Measurements from ENCODE around the gene LETM1. TPM values are rescaled to one million over a fixed set of nuclear protein-coding genes. Genes with fewer than 3 reads are reported as not detected.

Gene LETM1
- total RNA-seq, 1 experiment from 2014 or later: 67.3 TPM

DNA sequence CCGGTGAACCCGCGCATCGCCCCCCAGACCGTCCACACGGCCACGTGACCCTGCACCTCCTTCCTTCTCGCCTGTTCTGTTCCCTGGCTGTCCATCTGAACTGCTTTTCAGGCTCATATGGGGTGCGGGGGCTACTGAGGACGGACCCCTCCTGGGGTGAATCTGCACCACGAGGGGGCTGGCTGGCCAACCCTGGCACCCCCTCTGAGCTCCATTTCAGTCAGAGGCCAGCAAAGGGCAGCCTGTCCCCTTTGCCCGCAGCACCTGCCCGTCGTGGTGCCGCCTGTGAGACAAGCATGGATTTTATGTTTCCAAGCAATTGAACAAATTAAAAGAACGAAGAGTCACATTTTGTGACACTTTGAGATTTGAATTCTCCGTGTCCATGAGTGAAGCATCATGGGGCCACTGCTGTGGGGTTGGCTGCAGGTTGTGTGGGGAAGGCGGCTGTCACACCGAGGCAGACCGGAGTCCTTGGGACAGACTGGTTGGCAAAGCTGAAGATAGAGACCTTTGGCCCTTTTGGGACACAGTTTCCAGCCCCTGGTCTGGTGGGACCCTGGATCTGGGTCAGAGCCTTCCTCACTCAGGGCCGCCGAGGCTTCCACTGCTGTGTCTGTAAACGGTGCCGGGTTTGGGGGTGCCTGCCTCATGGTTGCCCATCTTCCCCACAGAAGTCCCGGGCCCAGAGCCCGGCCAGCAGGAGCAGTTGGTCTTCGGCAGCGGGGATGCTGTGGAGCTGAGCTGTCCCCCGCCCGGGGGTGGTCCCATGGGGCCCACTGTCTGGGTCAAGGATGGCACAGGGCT, 57.2 kb downstream of the LETM1 start:
- Histone ChIP-seq H3K4me3 (replicated peaks in 1 of 2; ENCODE audit: low read depth in 1 of 2, low read length in 2 of 2) (no peak overlapping the region), H3K4me1 (ENCODE audit: control insufficient read depth in 1 of 2, insufficient read depth in 2 of 2, low read length in 2 of 2) (peaks cover 6 to 14% of the 10 kb centered on the region in 2 experiments; a peak in 3 of 4 replicates), H3K9ac (ENCODE audit: low read length) (no peak overlapping the region), H3K79me2 (ENCODE audit: insufficient read depth, low read length) (peaks cover 15% of the 10 kb centered on the region; the same call in 1 of the 2 replicates), H3K36me3 (ENCODE audit: control insufficient read depth in 1 of 2, insufficient read depth in 2 of 2, low read length in 2 of 2) (peaks cover 0 to 4% of the 10 kb centered on the region in 2 experiments; a peak in 1 of 4 replicates), H4K20me1 (ENCODE audit: insufficient read depth) (no peaks in the 10 kb centered on the region), H2AFZ (ENCODE audit: low read depth, low read length, poor library complexity, severe bottlenecking) (no peak overlapping the region), H3K9me2 (ENCODE audit: insufficient read depth) (no peaks in the 10 kb centered on the region), H3K4me2 (ENCODE audit: low read length) (no peak overlapping the region), H3K27me3 (ENCODE audit: insufficient read depth, low read length) (no peaks in the 10 kb centered on the region), H3K9me3 (ENCODE audit: control insufficient read depth in 1 of 2, insufficient read depth in 1 of 2, low read depth in 1 of 2, low read length in 2 of 2) (no peaks in the 10 kb centered on the region), H3K27ac (ENCODE audit: low read depth, low read length) (no peak overlapping the region)
- ATAC-seq (no peak), DNase-seq (ENCODE audit: low read depth, low spot score) (no peak)
- TF ChIP-seq FOSL1 (IDR thresholded peaks at IDR 0.05; ENCODE audit: low read depth): no peak
- TF ChIP-seq YY1 (IDR thresholded peaks at IDR 0.05; ENCODE audit: extremely low read depth, insufficient replicate concordance, low read depth, low read length): no peak
- TF ChIP-seq CBX3 (IDR thresholded peaks at IDR 0.05; ENCODE audit: low read depth): no peak
- TF ChIP-seq, protein P1, sequence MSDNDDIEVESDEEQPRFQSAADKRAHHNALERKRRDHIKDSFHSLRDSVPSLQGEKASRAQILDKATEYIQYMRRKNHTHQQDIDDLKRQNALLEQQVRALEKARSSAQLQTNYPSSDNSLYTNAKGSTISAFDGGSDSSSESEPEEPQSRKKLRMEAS (IDR thresholded peaks at IDR 0.05): no peak
- RAD21 ChIA-PET (ENCODE audit: low non-redundant PET in 1 of 2, low total read pairs in 2 of 2, uncharacterized antibody in 2 of 2, unreplicated experiment in 2 of 2): no interaction called here
- CTCF ChIA-PET: no interaction called here
- POLR2A ChIA-PET: no interaction called here
- intact Hi-C loops (cut with micrococcal nuclease): no loop called here
- BruUV-seq (replicated peaks): no TSS peak

DNA sequence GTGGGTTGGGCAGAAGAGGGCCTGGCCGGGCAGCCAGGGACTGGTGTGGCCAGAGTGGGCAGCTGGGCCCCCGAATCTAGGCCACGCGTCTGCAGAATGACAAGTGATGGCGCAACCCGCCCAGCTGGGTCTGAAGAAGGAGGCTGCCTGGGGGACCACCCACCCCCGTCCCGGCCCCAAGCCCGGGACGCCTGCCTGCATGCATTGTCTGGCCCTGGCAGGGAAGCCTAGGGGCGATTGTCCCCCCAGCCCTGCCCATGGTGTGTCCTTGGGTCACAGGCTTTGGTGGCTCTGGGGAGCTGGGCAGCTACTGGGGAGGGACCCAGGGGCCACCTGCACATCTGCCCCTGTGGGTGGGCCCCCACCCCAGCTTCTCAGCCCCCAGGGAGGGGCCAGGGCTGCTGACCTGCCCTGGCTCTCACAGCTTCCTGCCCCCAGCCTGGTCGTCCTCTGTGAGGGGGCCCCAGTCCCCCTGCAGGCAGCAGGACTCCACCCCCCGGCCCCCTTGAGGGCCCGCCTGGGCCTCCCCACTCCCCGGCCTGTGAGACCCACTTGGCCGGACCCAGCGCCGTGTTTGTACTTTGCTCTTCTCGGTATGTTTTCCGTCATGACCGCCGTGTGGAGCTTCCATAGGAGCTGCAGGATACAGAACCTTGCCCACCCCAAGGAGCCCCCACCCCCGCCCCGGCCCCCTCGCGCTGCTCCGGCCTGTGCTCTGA, 57.9 kb downstream of the LETM1 start:
- ChIA-PET POLR2A (no interaction called here), CTCF (no interaction called here), RAD21 (ENCODE audit: low non-redundant PET in 1 of 2, low total read pairs in 2 of 2, uncharacterized antibody in 2 of 2, unreplicated experiment in 2 of 2) (no interaction called here)
- peaks cover 15% of the 10 kb centered on the region; the same call in 1 of the 2 replicates for H3K79me2 ChIP-seq (ENCODE audit: insufficient read depth, low read length)
- no peaks in the 10 kb centered on the region for H3K9me2 ChIP-seq (ENCODE audit: insufficient read depth)
- no peak overlapping the region for H2AFZ ChIP-seq (ENCODE audit: low read depth, low read length, poor library complexity, severe bottlenecking)
- intact Hi-C loops (cut with micrococcal nuclease): no loop called here
- DNase-seq (ENCODE audit: low read depth, low spot score) (no peak), ATAC-seq (no peak)
- no peak overlapping the region; the same call in 1 of the 2 replicates for H3K27ac ChIP-seq (ENCODE audit: low read depth, low read length)
- H3K36me3 ChIP-seq (ENCODE audit: control insufficient read depth in 1 of 2, insufficient read depth in 2 of 2, low read length in 2 of 2): peaks cover 0 to 4% of the 10 kb centered on the region in 2 experiments; a peak in 1 of 4 replicates
- no peak overlapping the region for H3K9ac ChIP-seq (ENCODE audit: low read length)
- H3K27me3 ChIP-seq (ENCODE audit: insufficient read depth, low read length): no peaks in the 10 kb centered on the region
- no peak overlapping the region for H3K4me3 ChIP-seq (replicated peaks in 1 of 2; ENCODE audit: low read depth in 1 of 2, low read length in 2 of 2)
- no TSS peak for BruUV-seq (replicated peaks)
- H3K9me3 ChIP-seq (ENCODE audit: control insufficient read depth in 1 of 2, insufficient read depth in 1 of 2, low read depth in 1 of 2, low read length in 2 of 2): no peaks in the 10 kb centered on the region
- no peak overlapping the region for H3K4me2 ChIP-seq (ENCODE audit: low read length)
- H3K4me1 ChIP-seq (ENCODE audit: control insufficient read depth in 1 of 2, insufficient read depth in 2 of 2, low read length in 2 of 2): peaks cover 6 to 14% of the 10 kb centered on the region in 2 experiments; a peak in 3 of 4 replicates
- H4K20me1 ChIP-seq (ENCODE audit: insufficient read depth): no peaks in the 10 kb centered on the region
- no peak for TF ChIP-seq JUND (IDR thresholded peaks at IDR 0.05)
- TF ChIP-seq CEBPB (IDR thresholded peaks at IDR 0.05; ENCODE audit: low read depth): no peak
- no peak for TF ChIP-seq SP1 (IDR thresholded peaks at IDR 0.05; ENCODE audit: low read depth)
- no peak for TF ChIP-seq POLR2A (IDR thresholded peaks at IDR 0.05; ENCODE audit: borderline replicate concordance, extremely low read depth, insufficient read depth, insufficient read length)
- TF ChIP-seq EGR1 (IDR thresholded peaks at IDR 0.05; ENCODE audit: low read depth): no peak
- no peak for TF ChIP-seq SRF (IDR thresholded peaks at IDR 0.05; ENCODE audit: low read depth)
- TF ChIP-seq, protein P2, sequence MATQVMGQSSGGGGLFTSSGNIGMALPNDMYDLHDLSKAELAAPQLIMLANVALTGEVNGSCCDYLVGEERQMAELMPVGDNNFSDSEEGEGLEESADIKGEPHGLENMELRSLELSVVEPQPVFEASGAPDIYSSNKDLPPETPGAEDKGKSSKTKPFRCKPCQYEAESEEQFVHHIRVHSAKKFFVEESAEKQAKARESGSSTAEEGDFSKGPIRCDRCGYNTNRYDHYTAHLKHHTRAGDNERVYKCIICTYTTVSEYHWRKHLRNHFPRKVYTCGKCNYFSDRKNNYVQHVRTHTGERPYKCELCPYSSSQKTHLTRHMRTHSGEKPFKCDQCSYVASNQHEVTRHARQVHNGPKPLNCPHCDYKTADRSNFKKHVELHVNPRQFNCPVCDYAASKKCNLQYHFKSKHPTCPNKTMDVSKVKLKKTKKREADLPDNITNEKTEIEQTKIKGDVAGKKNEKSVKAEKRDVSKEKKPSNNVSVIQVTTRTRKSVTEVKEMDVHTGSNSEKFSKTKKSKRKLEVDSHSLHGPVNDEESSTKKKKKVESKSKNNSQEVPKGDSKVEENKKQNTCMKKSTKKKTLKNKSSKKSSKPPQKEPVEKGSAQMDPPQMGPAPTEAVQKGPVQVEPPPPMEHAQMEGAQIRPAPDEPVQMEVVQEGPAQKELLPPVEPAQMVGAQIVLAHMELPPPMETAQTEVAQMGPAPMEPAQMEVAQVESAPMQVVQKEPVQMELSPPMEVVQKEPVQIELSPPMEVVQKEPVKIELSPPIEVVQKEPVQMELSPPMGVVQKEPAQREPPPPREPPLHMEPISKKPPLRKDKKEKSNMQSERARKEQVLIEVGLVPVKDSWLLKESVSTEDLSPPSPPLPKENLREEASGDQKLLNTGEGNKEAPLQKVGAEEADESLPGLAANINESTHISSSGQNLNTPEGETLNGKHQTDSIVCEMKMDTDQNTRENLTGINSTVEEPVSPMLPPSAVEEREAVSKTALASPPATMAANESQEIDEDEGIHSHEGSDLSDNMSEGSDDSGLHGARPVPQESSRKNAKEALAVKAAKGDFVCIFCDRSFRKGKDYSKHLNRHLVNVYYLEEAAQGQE (IDR thresholded peaks at IDR 0.05; ENCODE audit: low read depth): no peak
- no peak for TF ChIP-seq FOSL1 (IDR thresholded peaks at IDR 0.05; ENCODE audit: low read depth)
- TF ChIP-seq POLR2AphosphoS5 (IDR thresholded peaks at IDR 0.05; ENCODE audit: low read depth, low read length): no peak
- no peak for TF ChIP-seq ELF1 (IDR thresholded peaks at IDR 0.05; ENCODE audit: borderline replicate concordance, low read depth)
- no peak for TF ChIP-seq ZNF274 (IDR thresholded peaks at IDR 0.05; ENCODE audit: low read depth, low read length)
- TF ChIP-seq EZH2 (IDR thresholded peaks at IDR 0.05): no peak
